HG03103 (cell line): ENCODE measurements around the gene PIAS4.
"Not testable (repeated sequence)": the region's sequence is repeated elsewhere in the genome, so short reads cannot be mapped to it uniquely, and the experiment has no call there.

Source experiments
- ATAC-seq: cut with Tn5 transposase; IDR thresholded peaks from one replicate; pipeline ENCODE4 v1.9.1; 2021; ENCODE audit warnings: low read depth; ENCODE audit not compliant: unreplicated experiment

The PIAS4 gene

DNA sequence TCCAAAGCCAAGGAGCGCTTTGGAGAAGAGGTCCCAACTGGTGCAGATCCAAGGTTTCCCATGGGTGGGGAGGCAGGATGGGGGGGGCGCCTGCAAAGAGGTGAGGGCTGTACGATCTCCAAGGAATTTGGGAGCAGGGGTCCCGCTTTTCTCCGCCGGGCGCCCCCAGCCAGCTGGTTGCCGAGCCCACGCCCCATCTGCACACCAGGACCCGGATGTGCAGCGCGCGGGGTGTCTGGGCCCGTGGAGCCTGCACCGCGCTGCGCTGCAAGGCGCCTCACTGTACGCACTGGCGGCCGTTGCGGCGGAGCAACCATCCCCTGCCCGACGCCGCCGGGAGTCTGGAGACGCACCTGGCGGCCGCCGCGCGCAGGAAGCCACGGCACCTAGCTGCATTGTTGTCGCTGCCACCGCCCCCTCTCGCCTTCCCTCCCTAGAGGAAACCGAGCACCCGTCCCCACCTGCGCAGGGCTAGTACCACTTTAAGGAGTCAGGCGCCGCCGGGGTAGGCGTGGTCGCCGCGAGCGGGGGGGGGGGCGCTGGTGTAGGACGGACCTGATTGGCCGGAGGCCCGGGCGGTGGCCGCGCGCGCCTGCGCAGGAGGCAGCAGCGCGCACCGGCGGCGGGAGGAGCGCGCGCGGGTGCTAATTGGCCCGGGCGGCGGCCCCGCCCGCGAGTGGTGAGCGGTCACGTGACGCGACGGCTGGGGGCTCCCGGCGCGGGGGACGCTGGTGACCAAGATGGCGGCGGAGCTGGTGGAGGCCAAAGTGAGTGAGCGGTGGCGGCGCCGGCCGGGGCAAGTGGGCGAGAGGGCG lies at the start of gene PIAS4:
PIAS4 (plus strand) TSS at position 716 of the 815 bp plus-strand sequence; CDS start at position 741, 25 bp downstream.
- ATAC-seq, result peak; percentile 74

GRCh38 chr19:3958836-3959765 lies 48.4 kb upstream of the PIAS4 start:
- no peak for ATAC-seq

DNA sequence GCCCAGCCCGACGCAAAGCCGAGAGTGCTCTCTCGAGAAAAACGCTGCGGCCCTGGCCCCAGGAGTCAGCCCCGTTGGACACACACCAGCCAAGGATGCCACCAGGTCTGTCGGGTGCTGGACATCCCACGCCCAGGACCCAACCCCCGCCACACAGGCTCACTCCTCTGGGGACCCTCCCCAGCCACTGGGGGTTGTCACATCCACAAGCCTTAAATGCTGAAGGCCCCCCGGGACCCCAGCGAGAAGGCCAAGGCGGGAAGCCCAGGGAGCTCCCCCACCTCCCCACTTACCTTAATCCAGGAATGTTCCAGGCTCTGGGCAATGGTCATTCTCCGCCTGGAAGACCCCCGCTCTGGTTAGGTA lies 47.8 kb upstream of the PIAS4 start:
- ATAC-seq, result no peak

DNA sequence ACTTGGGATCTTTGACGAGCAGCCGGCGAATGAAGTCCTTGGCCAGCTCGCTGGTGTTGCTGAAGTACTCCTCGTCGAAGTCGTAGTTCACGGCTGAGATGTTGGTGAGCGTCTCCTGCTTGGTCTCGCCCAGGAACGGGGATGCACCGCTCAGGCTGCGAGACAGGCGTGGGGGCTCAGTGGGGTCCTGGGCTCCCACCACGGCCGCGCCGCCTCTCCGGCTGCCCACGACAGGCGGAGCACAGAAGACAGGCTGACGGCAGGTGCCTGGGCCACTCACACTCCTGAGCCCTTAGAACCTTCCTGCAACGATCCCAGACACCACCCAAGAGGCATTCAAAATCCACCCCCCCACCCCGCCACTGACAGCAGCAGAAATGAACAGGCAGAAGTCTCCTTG lies 46.5 kb upstream of the PIAS4 start:
- no peak for ATAC-seq

DNA sequence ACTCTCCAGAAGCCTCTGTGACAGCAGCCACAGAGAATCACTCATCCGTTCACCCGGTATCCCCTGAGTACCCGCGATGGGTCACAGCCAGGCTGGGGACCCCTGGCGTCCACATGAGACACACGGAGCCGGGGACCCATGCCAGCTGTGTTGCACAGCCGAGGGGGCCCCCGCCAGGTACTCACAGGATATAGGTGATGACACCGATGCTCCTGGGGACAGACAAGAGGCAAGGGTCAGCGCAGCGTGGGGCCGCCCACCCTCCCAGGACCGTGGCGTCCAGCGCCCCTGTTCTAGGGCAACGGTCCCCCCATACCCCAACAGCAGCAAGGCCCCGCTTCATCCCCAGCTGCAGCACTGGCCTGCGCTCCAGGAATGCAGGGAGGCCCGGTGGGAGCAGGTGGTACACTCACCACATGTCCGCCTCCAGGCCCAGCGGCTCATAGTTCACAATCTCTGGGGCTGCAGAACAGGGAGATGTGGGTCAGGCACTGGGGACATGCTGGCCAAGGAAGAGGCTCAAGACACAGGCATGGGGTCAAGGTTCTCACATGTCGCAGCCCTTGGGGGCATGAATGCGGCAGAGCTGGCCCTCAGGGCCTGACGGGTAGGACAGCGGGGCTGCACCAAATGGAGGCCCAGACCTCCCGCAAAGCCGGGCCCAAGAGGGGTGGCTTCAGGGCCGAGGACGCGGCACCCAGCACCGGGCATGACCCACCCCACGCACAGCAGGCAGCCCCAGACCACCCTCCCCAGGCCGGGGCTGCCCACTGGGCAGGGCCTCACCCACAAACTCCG lies 43.9 kb upstream of the PIAS4 start:
- ATAC-seq, result no peak

GRCh38 chr19:3964256-3965194 lies 43.0 kb upstream of the PIAS4 start:
- ATAC-seq, result no peak

DNA sequence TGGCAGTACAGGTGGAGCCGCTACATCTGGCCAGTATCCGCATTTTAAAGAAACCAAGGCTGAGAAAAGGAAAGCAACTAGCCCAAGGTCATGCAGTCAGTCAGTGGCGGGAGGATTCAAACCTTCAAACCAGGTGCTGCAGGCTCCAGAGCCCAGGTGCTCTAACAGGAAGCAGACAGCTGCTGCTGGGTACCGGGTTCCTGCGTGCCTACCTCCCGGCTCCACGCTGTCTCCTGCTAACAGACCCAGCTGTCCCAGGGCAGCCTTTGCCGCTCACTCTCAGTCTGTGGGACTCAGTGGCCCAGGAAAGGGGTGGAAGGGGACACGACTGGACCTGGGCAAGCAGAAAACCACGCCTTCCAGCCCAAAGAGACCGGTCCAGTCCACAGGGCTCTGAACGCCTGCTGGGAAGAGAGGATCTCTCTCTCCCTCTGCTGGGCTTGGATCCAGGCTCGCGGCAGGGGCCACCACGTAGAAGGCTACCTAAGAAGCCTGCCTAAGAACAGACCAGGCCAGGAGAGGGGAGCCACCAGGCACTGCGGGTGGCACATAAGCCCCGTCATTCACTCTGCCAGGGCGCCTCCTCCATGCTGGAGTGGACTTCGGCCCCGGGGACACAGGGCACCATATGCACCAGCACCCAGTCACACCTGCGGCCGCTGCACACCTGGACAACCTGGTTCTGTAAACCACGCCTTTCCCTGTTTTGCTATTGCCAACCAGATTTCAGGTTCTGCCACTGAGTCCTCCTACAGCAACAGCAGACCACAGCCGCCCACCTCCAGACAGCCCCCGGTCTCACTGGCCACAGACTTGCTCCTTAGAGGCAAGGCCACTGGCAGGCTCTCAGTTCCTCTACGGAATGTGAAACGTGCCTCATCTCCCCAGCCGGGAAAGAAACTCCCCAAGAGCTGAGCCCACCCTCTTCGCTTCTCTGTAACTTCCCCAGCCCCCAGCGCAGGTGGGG lies 41.2 kb upstream of the PIAS4 start:
- ATAC-seq, result no peak

DNA sequence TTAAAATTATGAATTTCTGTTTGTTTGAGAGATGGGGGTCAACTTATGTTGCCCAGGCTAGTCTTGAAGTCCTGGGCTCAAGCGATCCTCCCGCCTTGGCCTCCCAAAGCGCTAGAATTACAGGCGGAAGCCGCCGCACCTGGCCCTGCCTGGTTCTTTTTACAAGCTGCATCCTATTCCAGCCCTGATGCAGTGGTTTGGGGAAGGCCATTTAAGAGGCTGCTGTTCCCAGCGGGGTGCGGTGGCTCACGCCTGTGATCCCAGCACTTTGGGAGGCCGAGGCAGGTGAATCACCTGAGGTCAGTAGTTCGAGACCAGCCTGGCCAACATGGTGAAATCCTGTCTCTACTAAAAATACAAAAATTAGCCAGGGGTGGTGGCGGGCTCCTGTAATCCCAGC lies 39.6 kb upstream of the PIAS4 start:
- ATAC-seq, result not testable (repeated sequence)

GRCh38 chr19:3968556-3969434 lies 38.7 kb upstream of the PIAS4 start:
- ATAC-seq, result no peak

- ATAC-seq, result no peak
Observed at GRCh38 chr19:3969435-3970312, 37.9 kb upstream of the PIAS4 start.

GRCh38 chr19:3970313-3970807 lies 37.2 kb upstream of the PIAS4 start:
- no peak for ATAC-seq

DNA sequence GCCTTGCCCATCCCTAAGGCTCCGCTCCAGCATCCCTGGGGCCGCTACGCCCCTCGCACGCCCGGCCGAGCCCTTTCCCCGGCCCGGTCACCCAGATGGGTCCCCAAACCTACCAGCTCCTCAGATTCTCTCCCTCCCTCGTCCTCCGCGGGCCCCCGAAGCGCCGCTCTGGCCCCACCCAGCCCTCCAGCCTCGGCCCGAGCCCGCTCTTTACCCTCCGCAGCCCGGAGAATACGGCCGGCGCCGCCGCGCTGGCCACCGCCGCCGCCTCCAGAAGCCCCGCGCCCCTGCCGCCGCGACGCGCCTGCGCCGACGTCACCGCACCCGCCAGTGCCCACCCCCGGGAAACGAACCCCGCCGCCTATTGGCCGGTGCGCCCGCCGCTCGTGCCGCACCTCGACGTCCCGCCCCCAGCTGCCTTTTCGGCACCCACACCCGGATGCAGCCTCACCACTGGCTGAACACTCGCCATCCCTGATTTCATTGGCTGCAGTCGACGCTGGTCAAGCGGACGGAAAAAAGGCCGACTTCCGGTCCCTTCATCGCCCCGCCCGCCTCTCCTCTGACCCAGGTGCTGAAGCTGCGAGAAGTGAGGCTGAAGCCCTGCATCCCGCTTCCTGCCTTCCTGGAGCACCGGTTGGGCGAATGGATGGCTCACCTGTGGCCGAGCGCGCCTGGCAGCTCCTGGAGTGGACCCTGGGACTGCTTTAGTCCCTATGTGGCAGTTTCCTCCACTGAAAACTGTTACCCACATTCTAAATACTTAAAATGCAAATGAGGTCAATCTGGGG lies 36.5 kb upstream of the PIAS4 start, which contains the start of gene DAPK3:
DAPK3 (minus strand) TSS at position 292 of the 791 bp plus-strand sequence. CDS start 1,364 bp downstream, outside the sequence.
- peak; percentile 82 for ATAC-seq

GRCh38 chr19:3975144-3975543 lies 32.4 kb upstream of the PIAS4 start:
- no peak for ATAC-seq

- no peak for ATAC-seq
Observed at GRCh38 chr19:3975637-3976087, 31.9 kb upstream of the PIAS4 start.

- no peak for ATAC-seq
Observed at GRCh38 chr19:3976495-3977241, 30.9 kb upstream of the PIAS4 start.
